Left ventricle myocardium inferior (tissue), 1 donor: ENCODE results near the gene ZC3H13. TPM values are rescaled to one million over a fixed set of nuclear protein-coding genes. Genes with fewer than 3 reads are reported as not detected.

Experiments
- DNase-seq: peaks from one replicate; pipeline ENCODE4 v3.0.0-alpha.2; 2020
- H3K27ac ChIP-seq: fragments of 200-600 bp; replicated peaks from 2 replicates; pipeline ENCODE4 v1.8.0; 2021
- H3K27me3 ChIP-seq: fragments of 200-600 bp; 2 replicates; pipeline ENCODE4 v1.8.0; 2021; ENCODE audit warnings: low read depth
- H3K36me3 ChIP-seq: fragments of 200-600 bp; 2 replicates; pipeline ENCODE4 v1.8.0; 2021
- H3K4me1 ChIP-seq: fragments of 200-600 bp; 2 replicates; pipeline ENCODE4 v1.8.0; 2021
- H3K4me3 ChIP-seq: fragments of 200-600 bp; 2 replicates; pipeline ENCODE4 v1.8.0; 2021; ENCODE audit warnings: mild to moderate bottlenecking, moderate library complexity
- H3K9me3 ChIP-seq: fragments of 200-600 bp; replicated peaks from 2 replicates; pipeline ENCODE4 v1.8.0; 2021
- intact Hi-C: fragments of 100-400 bp; cut with micrococcal nuclease; formaldehyde crosslinking; loops from one replicate; pipeline ENCODE4 v1.11.0; 2022
- total RNA-seq: library from RNA; stranded (reverse); fragmentation: NEBNext Ultra II Directional; extraction: Animal tissue kit (Norgen Biotek cat#: 25700); gene quantifications from one replicate; pipeline ENCODE4 v1.2.1, GENCODE V29; 2021
- TF ChIP-seq, protein P1 (sequence below): fragments of 200-600 bp; IDR thresholded peaks from 2 replicates; pipeline ENCODE4 v1.8.0; 2021; ENCODE audit warnings: antibody characterized with exemption, mild to moderate bottlenecking, borderline replicate concordance
- donor health status: DM: no; HTN: yes; CAD: no; lungs with severe emphysema.

Gene ZC3H13
- total RNA-seq, 1 donor from 2014 or later, result 37.8 TPM

DNA sequence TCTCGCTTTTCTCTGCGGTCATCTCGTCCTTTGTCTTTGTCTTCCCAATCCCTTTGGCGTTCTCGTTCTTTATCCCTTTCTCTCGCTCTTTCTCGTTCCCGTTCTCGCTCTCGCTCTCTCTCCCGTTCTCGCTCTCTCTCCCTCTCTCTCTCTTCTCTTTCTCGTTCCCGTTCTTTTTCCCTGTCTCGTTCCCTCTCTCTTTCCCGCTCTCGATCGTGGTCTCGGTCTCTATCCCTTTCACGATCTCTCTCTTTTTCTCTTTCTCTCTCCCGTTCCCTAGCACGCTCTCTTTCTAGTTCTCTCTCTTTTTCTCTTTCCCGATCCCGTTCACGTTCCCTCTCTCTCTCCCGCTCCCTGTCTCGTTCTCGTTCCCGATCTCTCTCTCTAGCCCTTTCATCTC is 77.2 kb downstream of the ZC3H13 start:
- no peak for DNase-seq
- H3K9me3 ChIP-seq, result no peaks in the 10 kb centered on the region
- H3K27ac ChIP-seq, result no peak overlapping the region
- intact Hi-C loops, result no loop called here
- TF ChIP-seq, protein P1, sequence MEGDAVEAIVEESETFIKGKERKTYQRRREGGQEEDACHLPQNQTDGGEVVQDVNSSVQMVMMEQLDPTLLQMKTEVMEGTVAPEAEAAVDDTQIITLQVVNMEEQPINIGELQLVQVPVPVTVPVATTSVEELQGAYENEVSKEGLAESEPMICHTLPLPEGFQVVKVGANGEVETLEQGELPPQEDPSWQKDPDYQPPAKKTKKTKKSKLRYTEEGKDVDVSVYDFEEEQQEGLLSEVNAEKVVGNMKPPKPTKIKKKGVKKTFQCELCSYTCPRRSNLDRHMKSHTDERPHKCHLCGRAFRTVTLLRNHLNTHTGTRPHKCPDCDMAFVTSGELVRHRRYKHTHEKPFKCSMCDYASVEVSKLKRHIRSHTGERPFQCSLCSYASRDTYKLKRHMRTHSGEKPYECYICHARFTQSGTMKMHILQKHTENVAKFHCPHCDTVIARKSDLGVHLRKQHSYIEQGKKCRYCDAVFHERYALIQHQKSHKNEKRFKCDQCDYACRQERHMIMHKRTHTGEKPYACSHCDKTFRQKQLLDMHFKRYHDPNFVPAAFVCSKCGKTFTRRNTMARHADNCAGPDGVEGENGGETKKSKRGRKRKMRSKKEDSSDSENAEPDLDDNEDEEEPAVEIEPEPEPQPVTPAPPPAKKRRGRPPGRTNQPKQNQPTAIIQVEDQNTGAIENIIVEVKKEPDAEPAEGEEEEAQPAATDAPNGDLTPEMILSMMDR, result no peak
- peaks cover 84% of the 10 kb centered on the region for H3K36me3 ChIP-seq
- no peak overlapping the region for H3K4me3 ChIP-seq
- no peaks in the 10 kb centered on the region for H3K4me1 ChIP-seq
- no peaks in the 10 kb centered on the region for H3K27me3 ChIP-seq

DNA sequence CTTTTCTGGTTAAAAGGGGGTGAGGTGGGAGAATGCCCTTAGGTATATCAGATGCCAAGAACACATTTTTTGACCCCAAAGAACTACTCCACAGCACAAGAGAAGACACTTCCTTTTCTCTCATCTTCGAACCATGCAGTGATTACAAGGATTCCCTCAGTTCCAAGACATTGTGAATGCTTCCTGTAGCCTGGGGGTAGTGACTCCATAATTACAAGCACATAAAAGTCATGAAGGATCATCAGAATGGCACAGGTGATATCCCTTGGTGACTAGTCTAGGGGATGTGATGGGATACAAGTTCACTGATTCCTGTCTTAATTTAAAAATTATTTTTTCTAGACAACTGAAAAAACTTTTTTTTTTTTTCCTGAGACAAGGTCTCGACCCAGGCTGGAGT is 78.0 kb downstream of the ZC3H13 start:
- Histone ChIP-seq H3K9me3 (no peaks in the 10 kb centered on the region), H3K36me3 (peaks cover 88% of the 10 kb centered on the region), H3K4me3 (no peak overlapping the region), H3K27ac (no peak overlapping the region), H3K27me3 (no peaks in the 10 kb centered on the region), H3K4me1 (no peaks in the 10 kb centered on the region)
- TF ChIP-seq, protein P1, result no peak
- DNase-seq, result no peak
- intact Hi-C loops, result no loop called here

DNA sequence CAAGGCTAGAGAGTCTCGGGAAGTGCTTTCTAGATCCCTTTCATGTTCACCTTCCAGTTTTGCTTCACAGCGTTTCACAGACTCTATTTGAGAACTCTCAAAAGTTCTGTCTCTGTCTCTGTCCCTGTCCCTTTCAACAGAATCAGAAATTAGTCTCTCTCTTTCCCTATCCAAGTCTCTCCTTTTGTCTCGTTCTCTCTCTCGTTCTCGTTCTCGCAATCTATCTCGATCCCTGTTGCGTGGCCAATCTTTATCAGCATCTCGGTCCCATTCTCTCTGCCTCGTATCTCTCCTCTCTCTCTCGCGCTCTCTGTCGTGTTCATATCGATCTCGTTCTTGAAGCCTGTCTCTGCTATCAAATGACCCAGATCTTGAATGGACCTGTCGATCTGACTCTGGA is 85.0 kb downstream of the ZC3H13 start:
- Histone ChIP-seq H3K27ac (no peak overlapping the region), H3K27me3 (no peaks in the 10 kb centered on the region), H3K36me3 (peaks cover 94% of the 10 kb centered on the region), H3K4me1 (no peaks in the 10 kb centered on the region), H3K4me3 (no peak overlapping the region), H3K9me3 (no peaks in the 10 kb centered on the region)
- TF ChIP-seq, protein P1, result no peak
- intact Hi-C loops, result no loop called here
- DNase-seq, result no peak

DNA sequence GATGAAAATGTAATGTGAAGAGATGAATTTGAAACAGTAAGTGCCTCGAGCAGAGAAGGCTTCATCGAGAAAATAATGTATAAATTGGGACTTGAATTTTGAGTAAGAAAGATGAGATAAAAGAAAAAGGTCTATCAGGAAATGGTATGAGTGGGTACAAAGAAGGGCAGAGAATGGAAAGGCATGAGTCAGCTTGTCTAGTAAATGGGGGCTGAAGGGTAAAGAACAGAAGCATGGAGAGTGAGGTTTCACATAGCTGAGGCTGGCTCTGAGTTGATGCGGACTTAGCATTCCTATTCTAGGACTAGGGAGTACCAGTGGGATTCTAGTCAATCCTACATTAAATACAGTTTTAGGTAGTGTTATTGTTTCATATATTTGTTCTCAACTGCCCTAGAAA is 85.8 kb downstream of the ZC3H13 start:
- Histone ChIP-seq H3K27me3 (no peaks in the 10 kb centered on the region), H3K9me3 (no peaks in the 10 kb centered on the region), H3K4me3 (no peak overlapping the region), H3K27ac (no peak overlapping the region), H3K36me3 (peaks cover 86% of the 10 kb centered on the region), H3K4me1 (no peaks in the 10 kb centered on the region)
- TF ChIP-seq, protein P1, result no peak
- intact Hi-C loops, result no loop called here
- DNase-seq, result no peak

DNA sequence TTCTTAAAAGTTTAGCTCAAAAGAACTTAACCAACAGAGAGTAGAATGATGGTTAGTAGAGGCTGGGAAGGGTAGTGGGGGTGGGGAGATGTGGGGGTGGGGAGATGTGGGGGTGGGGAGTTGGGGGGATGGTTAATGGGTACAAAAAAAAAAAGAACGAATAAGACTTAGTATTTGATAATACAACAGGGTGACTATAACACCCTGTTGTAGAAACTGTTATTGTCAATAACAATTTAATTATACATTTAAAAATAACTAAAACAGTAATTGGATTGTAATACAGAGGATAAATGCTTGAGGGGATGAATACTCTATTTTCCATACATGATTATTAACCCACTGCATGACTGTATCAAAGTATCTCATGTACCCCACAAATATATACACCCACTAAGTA is 91.1 kb downstream of the ZC3H13 start:
- Histone ChIP-seq H3K36me3 (peaks cover 70% of the 10 kb centered on the region), H3K9me3 (no peaks in the 10 kb centered on the region), H3K4me1 (no peaks in the 10 kb centered on the region), H3K4me3 (no peak overlapping the region), H3K27me3 (no peaks in the 10 kb centered on the region), H3K27ac (no peak overlapping the region)
- intact Hi-C loops, result no loop called here
- DNase-seq, result no peak
- TF ChIP-seq, protein P1, result no peak
